ENCODE data around the gene OR4D10.

The OR4D10 gene

GRCh38 chr11:59523541-59523940 is 50.4 kb downstream of the OR4D10 start:
- DNase-seq (ENCODE audit: low spot score) = no peak

GRCh38 chr11:59528711-59529110 is 55.6 kb downstream of the OR4D10 start:
- DNase-seq (ENCODE audit: low spot score) = no peak

Data from SK-N-DZ (cell line).